ENCODE results near the gene SLC1A3.

DNA sequence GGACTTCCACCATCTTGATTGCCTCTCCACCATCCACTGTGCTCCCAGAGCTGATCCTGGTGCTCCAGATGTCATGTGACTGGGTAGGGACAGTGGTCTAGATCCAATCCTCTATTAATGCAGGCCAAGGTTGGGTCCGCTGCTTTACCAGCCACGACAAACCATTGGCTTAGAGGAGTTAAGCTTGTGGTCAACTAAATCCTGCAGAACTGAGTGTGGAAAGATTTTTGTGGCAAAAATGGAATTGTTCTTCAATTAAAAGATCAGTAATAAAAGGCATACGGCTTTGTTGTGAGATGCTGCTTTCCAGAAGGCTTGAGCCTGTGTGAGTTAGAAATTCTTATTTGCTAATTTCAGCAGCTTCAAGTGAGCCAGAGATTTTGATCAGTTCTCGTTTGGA, 30.7 kb downstream of the SLC1A3 start:
- TF ChIP-seq, protein P1, sequence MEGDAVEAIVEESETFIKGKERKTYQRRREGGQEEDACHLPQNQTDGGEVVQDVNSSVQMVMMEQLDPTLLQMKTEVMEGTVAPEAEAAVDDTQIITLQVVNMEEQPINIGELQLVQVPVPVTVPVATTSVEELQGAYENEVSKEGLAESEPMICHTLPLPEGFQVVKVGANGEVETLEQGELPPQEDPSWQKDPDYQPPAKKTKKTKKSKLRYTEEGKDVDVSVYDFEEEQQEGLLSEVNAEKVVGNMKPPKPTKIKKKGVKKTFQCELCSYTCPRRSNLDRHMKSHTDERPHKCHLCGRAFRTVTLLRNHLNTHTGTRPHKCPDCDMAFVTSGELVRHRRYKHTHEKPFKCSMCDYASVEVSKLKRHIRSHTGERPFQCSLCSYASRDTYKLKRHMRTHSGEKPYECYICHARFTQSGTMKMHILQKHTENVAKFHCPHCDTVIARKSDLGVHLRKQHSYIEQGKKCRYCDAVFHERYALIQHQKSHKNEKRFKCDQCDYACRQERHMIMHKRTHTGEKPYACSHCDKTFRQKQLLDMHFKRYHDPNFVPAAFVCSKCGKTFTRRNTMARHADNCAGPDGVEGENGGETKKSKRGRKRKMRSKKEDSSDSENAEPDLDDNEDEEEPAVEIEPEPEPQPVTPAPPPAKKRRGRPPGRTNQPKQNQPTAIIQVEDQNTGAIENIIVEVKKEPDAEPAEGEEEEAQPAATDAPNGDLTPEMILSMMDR (IDR thresholded peaks at IDR 0.05) = no peak
- no peak for TF ChIP-seq POLR2A (IDR thresholded peaks at IDR 0.05)
